ENCODE measurements around the gene B3GNT3. TPM values are rescaled to one million over a fixed set of nuclear protein-coding genes. Genes with fewer than 3 reads are reported as not detected.

The B3GNT3 gene
- total and polyA plus RNA-seq, 9 donors: 0.25 to 0.79 (median 0.37) TPM; not detected in 2

GRCh38 chr19:17764348-17764747 is 30.6 kb upstream of the B3GNT3 start:
- Histone ChIP-seq H3K27me3 (no peaks in the 10 kb centered on the region), H3K9me3 (no peaks in the 10 kb centered on the region), H3K36me3 (no peaks in the 10 kb centered on the region), H3K4me1 (ENCODE audit: insufficient read depth) (peaks cover 3% of the 10 kb centered on the region), H3K27ac (no peak overlapping the region), H3K4me3 (no peak overlapping the region)
- WGBS, 3 donors: 83 to 89% (median 88%) methylated on average over 7 of the region's 7 CpGs
- TF ChIP-seq EP300 (IDR thresholded peaks at IDR 0.05): no peak
- TF ChIP-seq POLR2A (IDR thresholded peaks at IDR 0.05): no peak
- intact Hi-C loops (cut with DNase I): loop anchor here in 2 of 4 donors (10.0 kb wide), 1 partner anchor 160 kb away; no protein-coding TSS in a partner anchor
- DNase-seq: no peak

- Histone ChIP-seq H3K27ac (no peak overlapping the region), H3K27me3 (no peaks in the 10 kb centered on the region), H3K4me3 (no peak overlapping the region), H3K4me1 (ENCODE audit: insufficient read depth) (peaks cover 3% of the 10 kb centered on the region), H3K36me3 (no peaks in the 10 kb centered on the region), H3K9me3 (no peaks in the 10 kb centered on the region)
- no peak for DNase-seq
- intact Hi-C loops (cut with DNase I): loop anchor here in 3 of 4 donors (5.0 to 10.0 kb wide), 2 partner anchors 158 to 160 kb away; no protein-coding TSS in a partner anchor
- 84 to 88% (median 88%) methylated on average over 12 of the region's 12 CpGs for WGBS, 3 donors
- no peak for TF ChIP-seq CTCF (IDR thresholded peaks at IDR 0.05)
- TF ChIP-seq EP300 (IDR thresholded peaks at IDR 0.05): no peak
- TF ChIP-seq POLR2A (IDR thresholded peaks at IDR 0.05): no peak
Observed at GRCh38 chr19:17765069-17765618, 29.8 kb upstream of the B3GNT3 start.

- intact Hi-C loops (cut with DNase I): loop anchor here in 3 of 4 donors (5.0 to 10.0 kb wide), 2 partner anchors 159 to 162 kb away; no protein-coding TSS in a partner anchor
- no peak overlapping the region for H3K27ac ChIP-seq
- no peaks in the 10 kb centered on the region for H3K9me3 ChIP-seq
- no peaks in the 10 kb centered on the region for H3K36me3 ChIP-seq
- no peak overlapping the region for H3K4me3 ChIP-seq
- no peaks in the 10 kb centered on the region for H3K27me3 ChIP-seq
- 1 to 3% (median 3%) methylated on average over 26 to 29 of the region's 29 CpGs for WGBS, 3 donors
- peak; percentile 84 to 94 (median 86) for DNase-seq
- peaks cover 3% of the 10 kb centered on the region for H3K4me1 ChIP-seq (ENCODE audit: insufficient read depth)
- no peak for TF ChIP-seq POLR2A (IDR thresholded peaks at IDR 0.05)
- TF ChIP-seq EP300 (IDR thresholded peaks at IDR 0.05): no peak
- TF ChIP-seq CTCF (IDR thresholded peaks at IDR 0.05): peak; percentile 69 to 81 (median 75)
Observed at GRCh38 chr19:17766543-17767131, 28.3 kb upstream of the B3GNT3 start.

GRCh38 chr19:17767559-17767958 is 27.4 kb upstream of the B3GNT3 start:
- Histone ChIP-seq H3K36me3 (no peaks in the 10 kb centered on the region), H3K4me1 (ENCODE audit: insufficient read depth) (peaks cover 3% of the 10 kb centered on the region), H3K9me3 (no peaks in the 10 kb centered on the region), H3K27me3 (no peaks in the 10 kb centered on the region), H3K27ac (no peak overlapping the region), H3K4me3 (no peak overlapping the region)
- TF ChIP-seq EP300 (IDR thresholded peaks at IDR 0.05): no peak
- TF ChIP-seq CTCF (IDR thresholded peaks at IDR 0.05): no peak
- no peak for TF ChIP-seq POLR2A (IDR thresholded peaks at IDR 0.05)
- WGBS, 3 donors: 9 to 35% (median 18%) methylated on average over 1 of the region's 1 CpG
- intact Hi-C loops (cut with DNase I): loop anchor here in 3 of 4 donors (5.0 to 10.0 kb wide), 2 partner anchors 160 to 163 kb away; no protein-coding TSS in a partner anchor
- no peak for DNase-seq

- no peaks in the 10 kb centered on the region for H3K36me3 ChIP-seq
- no peak for DNase-seq
- 82 to 87% (median 82%) methylated on average over 13 of the region's 13 CpGs for WGBS, 3 donors
- H3K4me3 ChIP-seq: no peak overlapping the region
- intact Hi-C loops (cut with DNase I): no loop called here
- no peaks in the 10 kb centered on the region for H3K9me3 ChIP-seq
- no peaks in the 10 kb centered on the region for H3K27me3 ChIP-seq
- H3K4me1 ChIP-seq (ENCODE audit: insufficient read depth): peaks cover 3% of the 10 kb centered on the region
- no peak overlapping the region for H3K27ac ChIP-seq
- no peak for TF ChIP-seq POLR2A (IDR thresholded peaks at IDR 0.05)
- no peak for TF ChIP-seq CTCF (IDR thresholded peaks at IDR 0.05)
- TF ChIP-seq EP300 (IDR thresholded peaks at IDR 0.05): no peak
Observed at GRCh38 chr19:17770613-17771012, 24.3 kb upstream of the B3GNT3 start.

Data from ovary (tissue), 9 donors.